Mesenchymal stem cell (in vitro differentiated cells and primary cell): ENCODE data around the gene CTAGE1.
"Not testable (repeated sequence)": the region's sequence is repeated elsewhere in the genome, so short reads cannot be mapped to it uniquely, and the experiment has no call there.

ENCODE experiments used
- DNase-seq: peaks from one replicate; pipeline ENCODE4 v3.0.0-alpha.2; 2013
- H2AFZ ChIP-seq: one replicate; pipeline ENCODE4 v1.6.1; 2013; ENCODE audit warnings: low read depth, mild to moderate bottlenecking, control low read depth, inconsistent platforms, low read length, moderate library complexity
- H2AK5ac ChIP-seq: 2 replicates; pipeline ENCODE4 v1.6.1; 2013; ENCODE audit warnings: low read length, moderate library complexity, mild to moderate bottlenecking, inconsistent platforms; ENCODE audit not compliant: severe bottlenecking
- H2BK120ac ChIP-seq: one replicate; pipeline ENCODE4 v1.6.1; 2013; ENCODE audit warnings: low read depth, mild to moderate bottlenecking, inconsistent platforms, low read length, moderate library complexity
- H2BK12ac ChIP-seq, 2 experiments: one replicate each; pipeline ENCODE4 v1.6.1; 2013; ENCODE audit warnings: inconsistent platforms in 2 of 2, low read length in 2 of 2, mild to moderate bottlenecking in 2 of 2, moderate library complexity in 2 of 2, control low read depth in 1 of 2
- H2BK15ac ChIP-seq: one replicate; pipeline ENCODE4 v1.6.1; 2013; ENCODE audit warnings: mild to moderate bottlenecking, low read depth, inconsistent platforms; ENCODE audit not compliant: poor library complexity, severe bottlenecking
- H2BK5ac ChIP-seq: 2 replicates; pipeline ENCODE4 v1.6.1; 2013; ENCODE audit warnings: low read depth, mild to moderate bottlenecking, low read length, control low read depth, inconsistent platforms; ENCODE audit not compliant: poor library complexity, severe bottlenecking
- H3K14ac ChIP-seq, 2 experiments: one replicate each; pipeline ENCODE4 v1.6.1; 2013; ENCODE audit warnings: inconsistent platforms in 2 of 2, low read length in 2 of 2, control low read depth in 1 of 2, mild to moderate bottlenecking in 1 of 2, moderate library complexity in 1 of 2
- H3K18ac ChIP-seq, 2 experiments: one replicate each; pipeline ENCODE4 v1.6.1; 2013; ENCODE audit warnings: inconsistent platforms in 2 of 2, low read length in 2 of 2, control low read depth in 1 of 2, low read depth in 1 of 2, mild to moderate bottlenecking in 1 of 2
- H3K23ac ChIP-seq, 2 experiments: one replicate each; pipeline ENCODE4 v1.6.1; 2013; ENCODE audit warnings: inconsistent platforms in 2 of 2, low read length in 2 of 2, mild to moderate bottlenecking in 2 of 2, moderate library complexity in 2 of 2, control low read depth in 1 of 2
- H3K27ac ChIP-seq: 2 replicates; pipeline ENCODE4 v1.5.1; 2013; ENCODE audit warnings: mild to moderate bottlenecking, moderate library complexity, low read length, control low read depth, inconsistent platforms; ENCODE audit not compliant: poor library complexity, severe bottlenecking
- H3K27me3 ChIP-seq, 2 experiments: 2 replicates each; pipeline versions ENCODE4 v1.6.1 to v1.7.0; 2013; ENCODE audit warnings: low read length in 2 of 2, mild to moderate bottlenecking in 2 of 2, moderate library complexity in 2 of 2, control low read depth in 1 of 2, inconsistent platforms in 1 of 2; ENCODE audit not compliant: control insufficient read depth in 1 of 2, insufficient read depth in 1 of 2
- H3K36me3 ChIP-seq, 2 experiments: 2 replicates each; pipeline versions ENCODE4 v1.6.1 to v1.7.0; 2013; ENCODE audit warnings: low read length in 2 of 2, control low read depth in 1 of 2, inconsistent platforms in 1 of 2, low read depth in 1 of 2, mild to moderate bottlenecking in 1 of 2; ENCODE audit not compliant: insufficient read depth in 2 of 2, control insufficient read depth in 1 of 2
- H3K4ac ChIP-seq, 2 experiments: one replicate each; pipeline ENCODE4 v1.6.1; 2013; ENCODE audit warnings: inconsistent platforms in 2 of 2, low read length in 2 of 2, mild to moderate bottlenecking in 2 of 2, moderate library complexity in 2 of 2, control low read depth in 1 of 2, low read depth in 1 of 2
- H3K4me1 ChIP-seq: 2 replicates; pipeline ENCODE4 v1.6.1; 2013; ENCODE audit warnings: low read depth, low read length, control low read depth; ENCODE audit not compliant: control insufficient read depth, insufficient read depth
- H3K4me2 ChIP-seq: 2 replicates; pipeline ENCODE4 v1.6.1; 2013; ENCODE audit warnings: low read length, mild to moderate bottlenecking, inconsistent platforms; ENCODE audit not compliant: poor library complexity, severe bottlenecking
- H3K4me3 ChIP-seq, 2 experiments: 2 replicates each; pipeline versions ENCODE4 v1.5.1 to v1.7.0; 2013; ENCODE audit warnings: low read length in 2 of 2, mild to moderate bottlenecking in 2 of 2, control low read depth in 1 of 2, low read depth in 1 of 2; ENCODE audit not compliant: insufficient read depth in 1 of 2
- H3K79me1 ChIP-seq: replicated peaks from 2 replicates; pipeline ENCODE4 v1.6.1; 2013; ENCODE audit warnings: mild to moderate bottlenecking, control low read depth, low read length, inconsistent platforms; ENCODE audit not compliant: poor library complexity, severe bottlenecking
- H3K9ac ChIP-seq: 2 replicates; pipeline ENCODE4 v1.7.0; 2013; ENCODE audit warnings: mild to moderate bottlenecking, low read length, moderate library complexity
- H3K9me3 ChIP-seq: 2 replicates; pipeline ENCODE4 v1.7.0; 2013; ENCODE audit warnings: mild to moderate bottlenecking, low read length; ENCODE audit not compliant: control insufficient read depth
- H4K8ac ChIP-seq: one replicate; pipeline ENCODE4 v1.6.1; 2013; ENCODE audit warnings: inconsistent platforms, mild to moderate bottlenecking, low read length, moderate library complexity
- H4K91ac ChIP-seq: one replicate; pipeline ENCODE4 v1.6.1; 2013; ENCODE audit warnings: mild to moderate bottlenecking, low read length, inconsistent platforms
- WGBS: methylation state at CpG from one replicate; pipeline ENCODE4 v1.1.7; 2013; ENCODE audit warnings: mixed read lengths; 5-methylcytosine and 5-hydroxymethylcytosine counted together

CTAGE1 gene

DNA sequence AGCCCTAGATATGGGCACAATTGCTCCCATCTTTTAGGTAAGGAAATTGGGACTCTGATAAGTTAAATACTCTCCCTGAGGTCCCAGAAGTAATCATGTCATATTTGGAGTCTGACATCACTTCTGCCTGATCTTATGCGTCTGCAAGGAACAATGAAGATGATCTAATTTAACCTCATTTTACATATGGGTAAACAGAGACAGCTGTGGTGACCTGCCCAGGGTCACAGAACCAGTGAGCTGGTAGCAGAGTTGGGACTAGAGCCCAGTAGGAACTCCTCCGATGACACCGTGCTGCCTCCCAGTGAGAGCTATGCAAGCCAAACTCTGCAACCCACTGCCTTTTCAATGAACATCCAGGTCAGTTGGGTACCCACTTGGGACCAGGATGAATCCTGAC, 17.8 kb downstream of the CTAGE1 start:
- Histone ChIP-seq H2AFZ (no peak overlapping the region), H3K4me2 (no peak overlapping the region), H2BK12ac (no peak overlapping the region), H3K36me3 (no peaks in the 10 kb centered on the region), H3K4me1 (peaks cover 2% of the 10 kb centered on the region), H3K4me3 (no peak overlapping the region), H3K23ac (no peak overlapping the region), H3K9me3 (peaks cover 12% of the 10 kb centered on the region), H3K18ac (no peak overlapping the region), H4K91ac (no peak overlapping the region), H3K27ac (no peak overlapping the region), H3K27me3 (no peaks in the 10 kb centered on the region), H3K4ac (no peak overlapping the region), H4K8ac (no peak overlapping the region), H3K9ac (no peak overlapping the region), H2BK120ac (no peak overlapping the region), H3K14ac (no peak overlapping the region), H2AK5ac (no peak overlapping the region), H2BK5ac (no peak overlapping the region), H3K79me1 (no peaks in the 10 kb centered on the region), H2BK15ac (no peak overlapping the region)
- WGBS, result 50% methylated on average over 3 of the region's 3 CpGs
- no peak for DNase-seq

DNA sequence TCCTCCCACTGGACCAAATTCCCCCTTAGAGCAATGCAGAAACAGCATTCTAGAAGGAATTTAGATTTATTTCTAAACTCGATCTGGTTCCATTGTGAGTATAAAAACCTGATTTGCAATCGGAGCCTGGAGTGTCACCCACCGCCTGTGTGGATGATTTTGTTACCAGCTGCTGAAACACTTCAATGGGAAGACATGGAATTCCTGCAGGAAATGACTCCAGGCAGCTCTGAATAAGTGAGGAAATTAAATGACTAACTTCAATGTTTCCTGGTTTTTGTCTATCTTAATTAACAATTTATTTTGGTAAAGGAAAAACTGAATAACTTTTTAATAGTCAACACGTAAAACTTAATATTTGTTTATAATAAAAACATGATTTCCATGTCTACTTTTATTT, 19.3 kb downstream of the CTAGE1 start:
- Histone ChIP-seq H3K23ac (no peak overlapping the region), H3K27me3 (no peaks in the 10 kb centered on the region), H3K14ac (no peak overlapping the region), H2BK12ac (no peak overlapping the region), H3K4me3 (no peak overlapping the region), H3K18ac (no peak overlapping the region), H2AFZ (no peak overlapping the region), H2BK120ac (no peak overlapping the region), H3K27ac (no peak overlapping the region), H3K4me2 (no peak overlapping the region), H3K79me1 (no peaks in the 10 kb centered on the region), H4K8ac (no peak overlapping the region), H2BK5ac (no peak overlapping the region), H3K9ac (no peak overlapping the region), H4K91ac (no peak overlapping the region), H3K9me3 (no peaks in the 10 kb centered on the region), H3K4ac (no peak overlapping the region), H3K36me3 (no peaks in the 10 kb centered on the region), H3K4me1 (peaks cover 2% of the 10 kb centered on the region), H2BK15ac (no peak overlapping the region), H2AK5ac (no peak overlapping the region)
- no peak for DNase-seq
- 77% methylated on average over 3 of the region's 4 CpGs for WGBS

GRCh38 chr18:22394428-22394827, 23.3 kb downstream of the CTAGE1 start:
- Histone ChIP-seq H3K23ac (no peak overlapping the region), H3K14ac (no peak overlapping the region)

GRCh38 chr18:22393164-22393563, 24.6 kb downstream of the CTAGE1 start:
- not testable (repeated sequence) for H3K27me3 ChIP-seq, H3K27ac ChIP-seq, H3K18ac ChIP-seq, H3K4me3 ChIP-seq, H3K23ac ChIP-seq, H3K9ac ChIP-seq, H3K4me2 ChIP-seq, H2BK12ac ChIP-seq, H4K91ac ChIP-seq, DNase-seq, H3K4ac ChIP-seq, H4K8ac ChIP-seq, H2AK5ac ChIP-seq, H3K79me1 ChIP-seq, H3K14ac ChIP-seq, H2BK5ac ChIP-seq, H2BK120ac ChIP-seq, H3K36me3 ChIP-seq, H3K9me3 ChIP-seq, H2AFZ ChIP-seq, H2BK15ac ChIP-seq, H3K4me1 ChIP-seq
- WGBS, result 81% methylated on average over 2 of the region's 3 CpGs

More at GRCh38 chr18:22394428-22394827, 23.3 kb downstream of the CTAGE1 start:
- Histone ChIP-seq H3K9ac (no peak overlapping the region), H2AK5ac (no peak overlapping the region), H3K27ac (no peak overlapping the region), H2BK5ac (no peak overlapping the region), H3K36me3 (no peaks in the 10 kb centered on the region), H2BK12ac (no peak overlapping the region), H2BK120ac (no peak overlapping the region), H3K4me2 (no peak overlapping the region), H2AFZ (no peak overlapping the region), H2BK15ac (no peak overlapping the region), H4K8ac (no peak overlapping the region), H3K79me1 (no peaks in the 10 kb centered on the region), H3K4me1 (peaks cover 2% of the 10 kb centered on the region), H3K4me3 (no peak overlapping the region), H4K91ac (no peak overlapping the region), H3K27me3 (no peaks in the 10 kb centered on the region), H3K9me3 (no peaks in the 10 kb centered on the region), H3K4ac (no peak overlapping the region), H3K18ac (no peak overlapping the region)
- DNase-seq, result no peak
- WGBS, result 90% methylated on average over 3 of the region's 5 CpGs
